HG03025 (cell line): ENCODE data around the gene PER3.

Experiments used
- ATAC-seq: cut with Tn5 transposase; IDR thresholded peaks from one replicate; pipeline ENCODE4 v1.9.1; 2021; ENCODE audit warnings: mild to moderate bottlenecking, moderate library complexity; ENCODE audit not compliant: unreplicated experiment, low FRiP score

The PER3 gene

GRCh38 chr1:7868070-7868780 is 84.1 kb downstream of the PER3 start:
- ATAC-seq, result no peak

GRCh38 chr1:7869136-7869920 is 85.2 kb downstream of the PER3 start:
- ATAC-seq, result no peak

- ATAC-seq, result no peak
Measured at GRCh38 chr1:7871136-7871535, 87.0 kb downstream of the PER3 start.

GRCh38 chr1:7873801-7874795 is 90.0 kb downstream of the PER3 start:
- ATAC-seq, result no peak

GRCh38 chr1:7878027-7878426 is 93.9 kb downstream of the PER3 start:
- ATAC-seq, result no peak

- ATAC-seq, result no peak
Measured at GRCh38 chr1:7879228-7879627, 95.1 kb downstream of the PER3 start.

- no peak for ATAC-seq
Measured at GRCh38 chr1:7884757-7885156, 100.7 kb downstream of the PER3 start.

- no peak for ATAC-seq
Measured at GRCh38 chr1:7885513-7886404, 101.7 kb downstream of the PER3 start.

GRCh38 chr1:7886405-7886745 is 102.3 kb downstream of the PER3 start:
- no peak for ATAC-seq

GRCh38 chr1:7888248-7889081 is 104.4 kb downstream of the PER3 start:
- no peak for ATAC-seq

- ATAC-seq, result no peak
Measured at GRCh38 chr1:7890853-7891252, 106.8 kb downstream of the PER3 start.

- no peak for ATAC-seq
Measured at GRCh38 chr1:7891804-7892203, 107.7 kb downstream of the PER3 start.

GRCh38 chr1:7893529-7894180 is 109.6 kb downstream of the PER3 start:
- no peak for ATAC-seq
